Measurements from ENCODE around the gene CAV3. TPM values are rescaled to one million over a fixed set of nuclear protein-coding genes. Genes with fewer than 3 reads are reported as not detected.
"Not testable (repeated sequence)": the region's sequence is repeated elsewhere in the genome, so short reads cannot be mapped to it uniquely, and the experiment has no call there.

CAV3 gene
- total RNA-seq: not detected in 2 replicates

DNA sequence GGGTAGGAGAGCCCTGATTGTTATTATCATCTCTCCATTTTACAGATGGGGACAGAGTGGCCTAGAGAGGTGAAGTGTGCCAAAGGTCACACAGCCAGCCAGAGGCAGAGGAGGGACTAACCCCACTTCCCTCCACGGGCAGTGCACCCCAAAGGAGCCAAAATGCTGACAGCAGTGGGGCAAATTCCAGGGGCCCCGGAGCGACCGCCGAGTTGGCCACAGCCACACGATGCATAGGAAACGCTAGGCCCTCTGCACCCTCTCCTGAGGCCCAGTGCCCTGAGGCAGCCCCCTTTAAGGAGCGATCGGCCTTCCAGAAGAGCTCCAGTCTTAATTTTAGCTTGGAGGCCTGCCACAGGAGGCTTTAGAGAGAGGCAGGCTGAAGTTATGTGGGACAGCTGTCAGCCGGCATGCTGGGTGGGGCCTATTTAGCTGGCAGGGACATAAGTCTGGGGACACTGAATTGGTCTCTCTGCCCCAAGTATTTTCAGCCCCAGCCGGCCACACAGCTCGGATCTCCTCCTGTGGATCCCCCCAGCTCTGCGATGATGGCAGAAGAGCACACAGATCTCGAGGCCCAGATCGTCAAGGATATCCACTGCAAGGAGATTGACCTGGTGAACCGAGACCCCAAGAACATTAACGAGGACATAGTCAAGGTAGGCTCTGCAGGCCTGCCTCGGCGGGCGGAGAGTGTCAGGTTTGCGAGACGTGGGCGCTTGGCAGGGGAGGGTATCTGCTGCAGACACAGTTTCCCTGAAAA, at the start of gene CAV3:
CAV3 (plus strand) TSS at position 471 of the 763 bp plus-strand sequence; CDS start at position 546, 75 bp downstream.
- no peak for DNase-seq (ENCODE audit: low read depth in 2 of 2)

DNA sequence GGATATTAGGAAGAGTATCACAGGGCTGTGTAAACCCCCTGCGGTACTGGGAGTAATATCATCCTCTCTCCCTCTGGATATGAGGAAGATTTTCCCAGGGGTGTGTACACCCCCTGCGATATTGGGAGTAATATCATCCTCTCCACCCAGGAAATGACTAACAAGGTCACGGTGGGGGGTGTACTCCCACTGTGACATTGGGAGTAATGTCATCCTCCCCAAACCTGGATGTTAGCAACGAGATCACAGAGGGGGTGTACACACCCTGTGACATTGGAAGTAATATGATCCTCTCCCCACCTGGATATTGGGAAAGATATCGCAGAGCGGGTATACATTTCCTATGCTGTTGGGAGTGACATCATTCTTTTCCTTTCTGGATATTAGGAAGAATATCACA, 48.6 kb upstream of the CAV3 start:
- not testable (repeated sequence) for DNase-seq (ENCODE audit: low read depth in 2 of 2)

DNA sequence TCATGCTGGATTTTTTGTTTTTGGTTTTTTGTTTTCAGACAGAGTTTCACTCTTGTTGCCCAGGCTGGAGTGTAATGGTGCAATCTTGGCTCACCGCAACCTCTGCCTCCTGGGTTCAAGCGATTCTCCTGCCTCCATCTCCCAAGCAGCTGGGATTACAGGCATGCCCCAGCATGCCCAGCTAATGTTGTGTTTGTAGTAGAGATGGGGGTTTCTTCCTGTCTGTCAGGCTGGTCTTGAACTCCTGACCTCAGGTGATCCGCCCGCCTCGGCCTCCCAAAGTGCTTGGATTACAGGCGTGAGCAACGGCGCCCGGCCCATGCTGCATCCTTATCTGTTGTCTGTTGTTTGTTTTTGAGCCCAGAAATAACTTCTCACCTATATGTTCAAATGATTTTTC, 42.3 kb upstream of the CAV3 start:
- not testable (repeated sequence) for DNase-seq (ENCODE audit: low read depth in 2 of 2)

DNA sequence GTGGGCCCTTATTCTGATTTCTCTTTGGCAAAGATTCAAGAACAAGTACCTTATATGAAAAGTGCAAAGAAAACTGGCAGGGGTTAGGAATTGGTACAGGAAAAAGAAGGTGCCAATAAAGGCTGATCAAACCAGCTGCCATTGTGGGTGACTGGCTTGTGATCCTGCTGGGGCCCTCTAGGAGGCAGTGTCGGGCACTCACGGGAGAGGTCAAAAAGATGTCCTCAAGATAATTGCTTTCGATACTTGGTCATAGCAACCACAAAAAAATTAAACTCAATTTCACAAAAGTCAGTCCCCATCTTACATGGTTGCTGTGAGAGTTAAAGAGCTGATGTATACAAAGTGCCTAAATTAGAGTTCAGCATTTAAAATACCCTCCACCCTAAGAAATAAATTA, 31.0 kb upstream of the CAV3 start:
- no peak for DNase-seq (ENCODE audit: low read depth in 2 of 2)

DNA sequence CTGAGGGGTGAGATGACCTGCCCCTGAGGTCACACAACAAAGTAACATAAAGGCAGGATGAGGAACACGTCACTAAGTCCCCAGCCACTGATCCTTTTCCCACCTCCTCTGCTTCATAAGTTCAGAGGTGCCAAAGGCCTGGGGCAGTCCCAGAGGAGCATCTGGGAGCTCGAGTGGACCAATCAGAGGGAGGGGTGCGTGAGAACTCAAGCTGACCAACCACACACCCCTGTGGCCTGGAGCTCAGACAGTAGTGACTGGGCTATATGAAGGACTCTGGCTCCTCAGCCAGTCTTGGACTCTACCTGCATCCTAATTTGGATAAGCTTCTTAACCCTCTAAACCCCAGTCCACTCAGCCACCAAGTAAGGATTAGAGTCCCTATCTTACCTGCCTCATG, 28.0 kb upstream of the CAV3 start:
- DNase-seq (ENCODE audit: low read depth in 2 of 2): no peak

DNA sequence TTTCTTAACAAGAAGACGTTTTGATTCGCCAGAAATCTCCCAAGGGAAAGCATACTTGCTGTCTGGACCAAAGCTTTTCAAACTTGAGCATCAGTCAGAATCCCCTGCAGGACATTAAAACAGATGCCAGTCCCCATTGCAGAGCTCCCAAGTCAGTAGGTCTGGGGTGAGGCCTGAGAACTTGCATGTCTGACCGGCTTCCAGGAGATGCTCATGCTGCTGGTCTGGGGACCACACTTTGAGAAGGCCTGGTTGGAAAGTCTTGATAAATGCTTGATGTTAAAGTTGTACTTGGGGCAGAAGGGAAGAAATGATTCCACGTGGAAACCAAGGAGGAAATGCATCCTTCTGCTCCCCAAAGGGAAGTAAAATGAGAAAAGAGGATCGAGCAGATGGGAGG, 24.3 kb upstream of the CAV3 start:
- DNase-seq (ENCODE audit: low read depth in 2 of 2): no peak

DNA sequence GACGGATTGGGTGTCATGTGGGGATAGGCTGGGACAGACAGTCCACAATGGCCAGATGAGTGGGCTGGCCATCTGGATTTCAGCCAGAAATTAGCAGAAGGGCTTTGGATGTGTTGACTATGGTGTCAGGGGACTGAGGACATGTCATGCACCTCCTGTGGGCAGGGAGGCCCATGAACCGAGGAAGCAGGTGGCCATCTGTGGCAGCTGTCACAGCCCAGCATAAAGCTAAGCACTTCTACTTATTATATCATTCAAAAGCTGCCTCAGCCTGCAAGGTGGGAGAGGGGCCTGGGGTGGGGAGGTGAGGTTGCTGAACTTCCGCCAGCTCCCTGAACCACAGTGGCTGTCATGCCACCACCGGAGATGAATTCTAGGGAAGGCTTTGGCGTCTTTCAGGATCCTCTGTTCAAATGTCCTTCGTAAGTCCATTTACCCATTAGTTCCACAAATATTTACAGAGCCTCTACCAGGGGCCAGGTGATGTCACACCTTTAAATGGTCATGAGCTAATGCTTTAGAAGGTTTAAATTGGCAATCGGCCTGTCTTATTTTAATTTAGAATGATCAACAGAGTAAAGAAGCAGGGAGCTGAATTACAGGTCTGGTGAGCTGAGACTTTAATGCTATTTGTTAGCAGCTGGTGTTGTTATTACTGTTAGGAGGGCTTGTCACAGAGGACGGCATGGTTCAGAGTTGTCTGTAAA, 23.6 kb upstream of the CAV3 start:
- no peak for DNase-seq (ENCODE audit: low read depth in 2 of 2)

DNA sequence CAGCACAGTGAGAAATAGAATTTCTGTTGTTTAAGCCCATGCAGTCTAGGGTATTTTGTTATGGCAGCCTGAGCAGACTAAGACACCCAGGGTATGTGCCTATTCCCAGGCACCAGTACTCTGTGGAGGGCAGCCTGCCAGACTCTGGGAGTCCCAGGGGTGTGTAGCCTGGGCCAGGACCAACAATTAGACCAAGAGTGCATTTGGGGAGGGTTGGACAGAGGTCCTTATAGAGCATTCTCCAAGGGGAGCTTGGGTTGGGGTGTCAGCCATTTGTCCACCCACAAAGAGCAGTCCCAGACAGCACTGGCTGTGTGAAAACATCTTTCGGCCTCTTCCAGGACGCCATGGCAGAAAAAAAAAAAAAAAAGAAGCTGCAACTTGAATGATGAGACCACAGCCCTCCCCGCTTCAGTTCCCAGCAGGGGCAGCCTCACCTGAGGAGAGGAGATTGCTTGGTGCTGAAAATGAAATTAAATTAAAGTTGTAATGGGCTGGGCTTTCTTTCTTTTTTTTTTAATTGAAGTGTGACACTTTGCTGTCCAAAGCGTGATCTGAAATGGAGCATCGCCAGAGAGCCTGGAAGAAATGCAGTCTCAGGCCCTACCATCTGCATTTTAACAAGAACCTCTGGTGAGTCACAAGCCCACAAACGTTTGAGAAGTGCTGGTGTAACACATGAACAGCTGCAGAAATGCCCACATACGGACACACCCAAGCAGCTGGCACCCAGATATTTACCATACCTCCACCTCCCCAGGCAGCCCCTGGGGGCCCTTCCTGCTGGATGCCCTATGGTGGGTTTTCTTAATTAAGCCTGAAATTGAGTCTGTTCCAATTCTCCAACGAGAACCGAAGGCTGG, 21.3 kb upstream of the CAV3 start:
- DNase-seq (ENCODE audit: low read depth in 2 of 2): no peak

DNA sequence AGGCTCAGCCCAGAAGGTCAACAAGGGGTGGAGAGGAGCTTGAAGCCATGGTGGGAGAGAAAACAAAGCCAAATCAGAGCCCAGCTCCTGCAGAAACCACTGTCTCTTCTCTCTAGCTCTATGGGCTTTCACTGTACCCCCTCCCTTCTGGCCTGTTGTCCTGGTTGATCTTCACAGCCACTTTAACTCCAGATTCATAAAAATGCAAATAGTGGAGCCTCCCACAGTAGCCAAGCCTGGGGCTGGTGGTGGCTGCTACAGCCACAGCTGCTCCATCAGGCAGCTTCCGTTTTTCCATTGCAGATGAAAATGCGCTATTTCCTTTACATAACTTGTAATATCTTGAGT, 20.7 kb upstream of the CAV3 start:
- no peak for DNase-seq (ENCODE audit: low read depth in 2 of 2)

DNA sequence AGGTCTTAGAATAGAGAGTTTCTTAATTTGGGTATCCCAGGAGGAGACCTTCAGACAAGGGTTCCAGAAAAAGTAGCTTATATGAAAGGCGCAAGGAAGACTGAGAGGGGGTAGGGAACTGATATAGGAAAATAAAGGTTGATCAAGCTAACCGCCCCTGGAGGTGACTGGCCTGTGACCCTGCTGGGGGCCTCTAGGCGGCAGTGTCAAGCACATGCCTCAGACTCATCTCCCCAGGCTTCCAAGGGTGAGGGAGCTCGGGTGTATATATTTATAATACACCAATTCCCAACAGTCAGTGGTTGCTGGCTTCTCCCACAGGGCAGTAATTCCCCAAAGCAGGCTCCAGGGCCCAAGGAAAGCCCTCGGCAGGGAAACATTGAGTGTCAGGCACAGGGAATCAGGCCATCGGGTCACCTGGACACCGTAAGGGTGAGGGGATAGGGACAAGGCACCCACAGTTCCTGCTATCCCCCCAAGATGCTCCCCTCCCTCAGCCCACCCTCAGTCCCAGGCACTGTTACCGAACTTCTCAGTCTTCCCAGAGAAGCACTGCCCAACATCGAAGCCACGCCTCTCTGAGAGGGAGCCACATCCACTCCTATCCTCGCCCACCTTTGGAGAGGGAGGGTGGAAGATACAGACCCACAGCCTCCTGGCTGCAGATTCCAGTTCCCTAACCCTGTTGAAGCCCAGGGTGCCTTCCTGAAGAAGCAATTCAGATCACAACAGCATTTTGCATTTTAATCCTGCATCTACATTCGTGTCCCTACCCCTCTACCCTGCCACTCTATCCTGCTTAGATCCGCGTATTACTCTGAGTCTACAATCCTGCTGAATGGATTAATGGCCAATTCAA, 19.5 kb upstream of the CAV3 start:
- peak in 1 of 2 donors; percentile 4 for DNase-seq (ENCODE audit: low read depth in 2 of 2)

DNA sequence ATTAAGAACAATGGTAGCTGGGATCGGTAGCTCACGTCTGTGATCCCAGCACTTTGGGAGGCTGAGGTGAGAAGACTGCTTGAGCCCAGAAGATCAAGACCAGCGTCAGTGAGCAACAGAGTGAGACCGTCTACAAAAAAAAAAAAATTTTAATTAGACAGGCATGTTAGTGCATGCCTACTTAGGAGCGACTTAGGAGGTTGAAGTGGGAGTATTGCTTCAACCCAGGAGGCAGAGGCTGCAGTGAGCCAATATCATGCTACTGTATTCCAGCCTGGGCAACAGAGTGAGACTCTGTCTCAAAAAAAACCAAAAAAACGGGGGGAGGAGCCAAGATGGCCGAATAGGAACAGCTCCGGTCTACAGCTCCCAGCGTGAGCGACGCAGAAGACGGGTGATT, 17.8 kb upstream of the CAV3 start:
- not testable (repeated sequence) for DNase-seq (ENCODE audit: low read depth in 2 of 2)

DNA sequence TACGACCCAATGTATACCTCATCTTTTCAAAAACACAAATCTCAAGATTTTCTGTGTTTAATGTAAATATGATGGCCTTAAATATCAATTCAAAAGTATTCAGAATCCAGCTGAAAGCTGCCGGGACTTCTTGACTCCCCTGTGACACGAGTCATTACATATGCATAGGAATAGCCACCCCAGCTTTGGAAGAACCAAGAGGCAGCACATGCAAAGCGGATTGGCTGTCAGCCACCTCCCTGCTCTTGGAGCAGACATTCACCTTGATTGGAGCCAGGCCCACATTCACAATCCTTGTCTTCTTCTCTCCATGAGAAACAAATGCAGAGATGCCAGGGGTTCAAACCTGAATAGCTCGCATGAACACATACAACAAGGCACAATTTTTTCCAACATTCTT, 10.8 kb upstream of the CAV3 start:
- DNase-seq (ENCODE audit: low read depth in 2 of 2): no peak

DNA sequence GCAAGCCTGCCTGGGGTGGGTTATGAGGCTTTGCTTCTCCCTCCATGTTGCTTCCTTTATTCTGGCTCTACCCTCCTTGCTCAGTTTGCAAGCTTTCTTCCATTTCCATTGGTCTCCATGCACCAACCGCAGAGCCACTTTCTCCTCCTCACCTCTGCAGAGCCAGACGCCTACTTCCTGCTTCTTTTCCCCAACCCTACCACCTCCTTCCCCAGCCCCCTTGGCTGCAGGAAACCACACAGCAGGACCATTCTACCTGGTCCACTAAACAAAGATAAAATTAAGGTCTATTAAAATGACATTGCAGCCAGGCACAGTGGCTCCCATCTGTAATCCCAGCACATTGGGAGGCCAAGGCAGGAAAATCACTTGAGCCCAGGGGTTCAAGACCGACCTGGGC, 10.0 kb upstream of the CAV3 start:
- no peak for DNase-seq (ENCODE audit: low read depth in 2 of 2)

DNA sequence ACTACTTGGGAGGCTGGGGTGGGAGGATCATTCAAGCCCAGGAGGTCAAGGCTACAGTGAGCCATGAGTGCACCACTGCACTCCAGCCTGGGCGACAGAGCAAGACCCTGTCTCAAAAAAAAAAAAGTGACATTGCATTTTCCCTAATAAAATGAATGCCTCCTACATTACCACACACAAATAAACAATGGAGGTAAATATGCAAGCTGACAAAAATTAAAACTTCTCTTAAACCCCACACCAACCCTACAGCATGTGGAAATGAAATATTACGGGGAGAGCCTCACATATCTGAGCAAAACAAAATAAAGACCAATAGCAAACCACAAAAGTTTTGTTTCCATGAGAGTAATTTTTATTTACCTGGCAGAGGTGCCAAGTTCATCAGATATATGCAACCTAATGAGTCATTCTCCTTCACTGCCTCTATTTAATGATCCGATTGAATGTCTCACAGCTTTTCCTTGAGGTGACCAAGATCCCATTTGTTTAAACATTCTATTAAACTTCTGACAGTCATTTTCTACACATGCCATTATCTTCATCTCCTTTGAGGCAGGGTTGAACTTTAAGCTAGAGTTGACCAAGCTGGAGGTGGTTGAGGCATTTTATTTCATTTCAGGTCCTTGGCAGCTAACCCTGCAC, 9.4 kb upstream of the CAV3 start:
- no peak for DNase-seq (ENCODE audit: low read depth in 2 of 2)

DNA sequence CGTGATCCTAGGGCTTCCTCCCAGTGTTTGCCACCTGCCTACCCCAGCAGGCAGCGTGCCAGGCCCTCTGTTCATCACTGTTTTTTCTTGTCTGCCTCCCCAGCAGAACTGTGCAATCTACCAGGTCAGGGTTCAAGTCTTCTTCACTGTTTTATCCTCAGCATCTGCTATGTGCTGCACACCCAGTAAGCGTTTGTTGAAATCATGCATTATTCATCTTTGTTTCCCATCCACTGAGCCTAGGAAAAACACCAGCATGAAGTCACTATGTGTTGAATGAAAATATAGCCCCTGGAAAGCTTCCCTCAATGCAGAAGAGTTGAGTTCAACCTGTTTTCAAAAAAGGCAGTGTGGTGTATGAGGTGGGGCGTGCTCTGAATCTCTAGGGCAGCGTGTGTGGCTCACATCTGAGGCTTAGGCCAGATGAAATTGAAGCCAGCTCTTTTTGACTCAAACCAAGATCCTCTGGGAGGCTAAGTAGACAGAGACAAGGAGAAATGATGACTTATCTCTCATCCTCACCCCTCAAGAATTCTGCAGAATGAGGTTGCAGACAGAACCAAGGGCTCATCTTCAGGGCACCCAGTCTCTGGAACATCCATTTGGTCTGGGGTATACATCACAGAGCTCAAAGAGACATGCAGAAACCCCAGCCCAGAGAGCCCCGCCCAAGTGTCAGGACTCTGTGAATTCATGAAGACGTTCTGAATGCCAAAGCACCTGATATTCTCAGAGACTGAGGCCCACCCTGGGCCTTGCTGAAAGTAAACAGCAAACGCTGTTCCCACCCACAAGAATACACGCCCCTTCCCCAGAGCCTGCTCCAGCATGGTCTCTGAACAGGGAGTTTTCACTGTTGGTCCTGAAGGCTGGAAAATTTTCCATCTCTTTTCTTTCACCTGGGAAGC, 5.7 kb upstream of the CAV3 start:
- no peak for DNase-seq (ENCODE audit: low read depth in 2 of 2)

DNA sequence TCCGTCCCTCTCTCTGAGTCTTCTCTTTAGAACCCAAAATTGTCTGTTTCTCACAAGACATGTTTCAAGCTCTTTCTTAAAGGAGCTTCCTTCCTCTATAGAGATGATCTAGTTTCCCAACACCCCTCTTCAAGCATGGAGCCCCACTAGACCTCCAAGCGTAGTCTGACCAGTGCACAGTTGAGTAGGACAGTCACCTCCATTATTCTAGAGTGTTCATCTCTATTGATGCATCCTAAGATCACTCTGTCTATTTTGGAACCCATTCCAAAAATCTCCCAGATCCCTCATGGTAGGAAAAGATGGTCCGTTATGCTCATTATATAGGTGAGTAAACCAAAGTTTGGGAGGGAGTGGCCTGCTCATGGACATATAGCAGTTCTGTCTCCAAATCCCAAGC, 4.1 kb upstream of the CAV3 start:
- DNase-seq (ENCODE audit: low read depth in 2 of 2): no peak

DNA sequence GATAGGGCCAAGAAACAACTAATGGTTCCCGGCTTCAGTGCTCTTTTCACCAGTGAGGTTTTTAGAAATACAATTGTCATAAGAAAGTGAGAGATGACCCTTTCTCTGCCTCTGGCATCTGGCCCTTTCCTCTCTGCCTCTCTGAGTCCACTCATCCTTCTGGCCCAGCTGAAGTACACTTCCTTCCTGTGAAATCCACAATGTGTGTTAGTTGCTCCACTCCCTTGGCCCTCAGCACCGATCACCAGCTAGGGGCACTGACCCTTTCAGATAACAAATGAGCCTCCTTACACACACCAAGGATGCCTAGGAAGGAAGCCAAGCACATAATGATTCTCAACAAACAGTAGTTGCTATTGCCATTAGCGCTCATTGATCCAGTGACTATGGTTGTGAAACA, 2.9 kb upstream of the CAV3 start:
- DNase-seq (ENCODE audit: low read depth in 2 of 2): peak in 1 of 2 donors; percentile 26

DNA sequence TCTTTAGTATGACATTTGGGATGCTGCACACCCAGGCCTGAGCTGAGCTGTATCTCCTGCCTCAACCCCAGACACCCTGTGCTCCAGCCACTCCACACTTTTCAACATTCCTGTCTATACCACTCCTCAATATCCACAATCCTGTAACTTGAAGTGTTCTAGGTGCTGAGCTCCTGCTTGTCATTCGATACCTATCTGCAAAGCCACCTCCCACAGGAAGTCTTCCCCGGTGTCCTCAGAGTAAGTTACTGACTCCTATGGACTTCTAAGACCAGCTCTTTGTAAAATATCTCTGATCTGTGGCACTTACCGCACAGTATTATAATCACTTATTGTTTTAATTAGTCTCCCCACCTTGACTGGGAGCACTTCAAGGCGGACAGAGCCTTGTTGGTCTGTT, 1.2 kb upstream of the CAV3 start:
- no peak for DNase-seq (ENCODE audit: low read depth in 2 of 2)

DNA sequence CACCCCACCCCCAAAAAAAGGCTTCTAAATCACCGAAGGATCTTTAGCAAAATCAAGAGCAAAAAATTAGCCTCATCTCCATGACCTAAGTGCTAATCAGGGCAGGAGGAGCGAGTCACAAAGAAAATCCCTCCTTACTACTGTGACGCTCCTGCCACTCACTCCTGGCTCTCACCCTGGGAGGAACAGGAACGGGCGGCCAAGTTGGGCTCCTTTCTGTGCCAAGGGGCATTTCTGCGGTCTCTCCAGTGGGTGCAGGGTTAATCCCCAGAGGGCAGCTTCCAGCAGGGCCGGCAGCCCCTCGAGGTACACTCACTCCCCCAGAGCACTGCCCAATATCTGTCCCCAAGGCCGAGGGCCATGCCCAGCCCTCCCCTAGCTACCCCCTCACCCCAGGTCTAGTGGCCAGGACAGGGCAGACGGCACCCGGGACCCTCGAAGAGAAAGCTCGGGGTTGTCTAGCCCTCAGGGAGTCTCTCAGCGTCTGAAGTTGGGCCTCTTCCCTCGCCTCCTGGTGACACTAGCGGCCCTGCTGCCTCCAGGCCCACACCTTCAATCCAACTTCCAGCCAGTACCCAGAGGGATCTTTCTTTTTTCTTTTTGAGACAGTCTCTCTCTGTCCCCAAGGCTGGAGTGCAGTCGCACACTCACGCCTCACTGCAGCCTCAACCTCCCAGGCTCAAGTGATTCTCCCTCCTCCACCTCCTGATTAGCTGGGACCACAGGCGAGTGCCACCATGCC, 706 bp downstream of the CAV3 start:
- no peak for DNase-seq (ENCODE audit: low read depth in 2 of 2)
